NCI-H2171 treated with DMSO at 0.1 percent for 48 hours (cell line): Measurements from ENCODE around the gene FOXL3.
"Not testable (repeated sequence)": the region's sequence is repeated elsewhere in the genome, so short reads cannot be mapped to it uniquely, and the experiment has no call there.

Experiments
- DNase-seq: peaks from one replicate; lab custom pipeline; 2025; lab: John Stamatoyannopoulos, UW

FOXL3 gene

DNA sequence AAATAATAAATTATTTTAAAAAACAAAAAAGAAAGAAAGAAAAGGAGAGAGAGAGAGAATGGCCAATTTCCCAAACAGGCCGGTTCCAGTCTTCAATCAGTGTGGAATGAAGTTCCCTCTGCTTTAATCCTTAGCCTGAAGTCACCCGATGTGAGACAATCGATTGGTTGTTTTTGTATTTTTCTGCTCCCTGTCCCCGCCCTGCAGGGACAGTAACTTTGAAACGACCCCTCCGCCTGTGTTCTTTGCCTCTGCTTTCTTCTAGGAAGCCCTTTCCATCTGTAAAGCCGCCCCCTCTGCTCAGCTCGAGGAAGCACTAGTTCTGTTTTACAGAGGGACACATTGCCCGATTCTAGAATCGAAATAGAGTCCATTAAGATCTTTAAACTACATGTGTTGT, 33.4 kb downstream of the FOXL3 start:
- no peak for DNase-seq

DNA sequence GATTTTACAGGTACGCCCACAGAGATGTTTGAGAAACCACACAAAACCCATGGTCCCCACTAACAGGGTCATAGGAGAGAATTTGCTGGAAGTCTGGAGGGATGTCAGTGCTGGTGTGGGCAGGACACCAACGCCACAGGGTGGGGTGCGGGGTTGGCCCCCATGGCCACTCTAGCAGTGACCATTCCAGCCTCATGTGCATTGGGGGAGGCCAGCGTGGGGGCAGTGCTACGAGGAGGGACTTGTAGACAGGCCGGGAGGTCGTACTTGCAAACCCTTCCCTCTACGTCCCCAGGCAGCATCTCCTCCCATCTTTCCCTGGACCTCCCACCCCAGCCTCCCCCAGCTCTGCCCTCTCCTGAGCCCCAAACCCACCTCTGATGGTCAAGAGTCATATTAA, 34.0 kb downstream of the FOXL3 start:
- no peak for DNase-seq

DNA sequence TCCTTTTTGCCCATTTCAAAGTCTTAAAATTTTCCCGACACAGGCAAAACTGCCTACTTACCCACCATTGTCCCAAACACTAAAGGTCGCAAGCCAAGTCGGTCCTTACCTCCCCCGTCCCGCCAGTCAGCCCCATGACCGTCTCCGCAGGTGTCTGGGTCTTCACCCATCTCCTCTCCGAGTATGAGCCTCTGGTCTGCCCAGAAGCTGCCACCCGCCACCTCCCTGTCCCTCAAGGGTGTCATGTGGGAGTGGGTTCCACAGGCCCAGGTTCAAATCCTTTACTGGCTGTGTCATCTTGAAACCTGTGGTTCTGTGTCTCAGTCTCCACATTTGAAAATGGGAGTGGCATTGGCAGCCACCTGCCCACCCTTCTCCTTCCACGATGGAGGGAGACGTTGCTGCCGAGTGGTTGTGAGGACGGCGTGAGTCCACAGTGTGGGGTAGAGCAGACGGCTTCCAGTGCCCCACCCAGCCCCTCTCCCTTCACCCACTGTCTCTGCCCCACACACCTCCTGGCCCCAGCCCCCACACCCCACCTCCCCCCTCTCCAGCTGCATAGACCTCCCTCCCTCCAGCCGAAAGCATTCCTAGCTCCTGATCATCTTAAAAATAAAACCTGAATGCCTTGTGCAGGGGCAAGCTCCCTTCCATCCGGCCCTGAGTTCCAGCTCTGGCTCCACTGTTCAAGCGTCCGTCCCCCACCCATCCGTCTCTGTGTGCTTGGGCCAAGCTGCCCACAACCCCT, 35.3 kb downstream of the FOXL3 start:
- DNase-seq, result no peak

DNA sequence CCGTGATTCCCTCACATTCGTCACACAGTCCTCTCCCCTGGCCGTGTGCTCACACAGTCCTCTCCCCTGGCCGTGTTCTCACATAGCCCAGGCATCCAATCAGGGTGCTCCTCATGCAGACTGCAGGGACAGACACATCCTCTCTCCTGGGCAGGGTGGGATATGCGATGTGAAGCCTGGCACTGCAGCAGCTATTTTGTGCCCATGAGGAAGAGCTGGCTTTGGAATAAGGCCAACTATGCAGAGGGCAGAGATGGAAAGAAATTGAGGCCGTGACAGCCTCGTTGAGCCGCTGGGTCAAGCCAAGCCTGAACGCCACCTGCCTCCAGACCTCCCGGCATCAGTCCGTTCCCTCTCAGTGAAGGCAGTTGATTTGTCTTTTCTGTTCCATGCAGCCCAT, 35.8 kb downstream of the FOXL3 start:
- no peak for DNase-seq

DNA sequence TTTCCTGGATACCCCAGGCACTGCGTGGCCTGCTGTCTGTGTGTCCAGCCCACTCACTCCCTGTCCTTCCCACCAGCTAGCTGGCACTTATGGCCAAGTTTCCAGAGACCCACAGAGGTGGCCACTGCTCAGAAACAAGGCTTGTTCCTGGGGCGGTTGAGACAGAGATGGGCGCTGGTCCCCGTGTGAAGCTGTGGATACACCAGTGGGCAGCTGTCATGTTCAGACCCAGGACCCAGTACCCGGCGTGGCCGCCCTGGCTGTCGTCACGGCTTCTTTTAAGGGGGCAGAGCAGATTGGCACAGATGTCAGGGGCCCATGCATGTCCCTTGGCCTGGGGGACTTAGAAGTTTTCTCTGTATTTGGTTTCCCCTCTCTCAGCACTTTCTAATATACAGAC, 36.3 kb downstream of the FOXL3 start:
- DNase-seq, result no peak

DNA sequence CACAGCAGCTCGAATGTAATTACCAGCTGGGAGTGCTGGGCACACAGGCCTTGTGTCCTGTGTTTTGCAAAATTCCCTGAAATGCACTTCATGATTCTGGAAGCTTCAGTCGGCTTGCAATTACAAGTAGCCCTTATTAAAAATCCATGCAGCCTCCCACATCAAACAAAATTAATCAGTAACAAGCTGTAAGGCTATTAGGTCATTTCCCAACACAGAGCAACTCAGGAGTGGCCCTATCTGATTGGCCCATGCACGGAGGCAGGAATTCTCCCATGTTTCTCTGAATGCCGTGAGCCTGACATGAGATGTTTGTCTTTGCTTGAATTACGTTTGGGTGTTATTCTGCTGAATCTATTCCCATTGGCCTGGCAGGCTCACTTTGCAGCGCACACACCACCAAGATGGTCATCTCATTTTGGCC, 36.9 kb downstream of the FOXL3 start:
- no peak for DNase-seq

DNA sequence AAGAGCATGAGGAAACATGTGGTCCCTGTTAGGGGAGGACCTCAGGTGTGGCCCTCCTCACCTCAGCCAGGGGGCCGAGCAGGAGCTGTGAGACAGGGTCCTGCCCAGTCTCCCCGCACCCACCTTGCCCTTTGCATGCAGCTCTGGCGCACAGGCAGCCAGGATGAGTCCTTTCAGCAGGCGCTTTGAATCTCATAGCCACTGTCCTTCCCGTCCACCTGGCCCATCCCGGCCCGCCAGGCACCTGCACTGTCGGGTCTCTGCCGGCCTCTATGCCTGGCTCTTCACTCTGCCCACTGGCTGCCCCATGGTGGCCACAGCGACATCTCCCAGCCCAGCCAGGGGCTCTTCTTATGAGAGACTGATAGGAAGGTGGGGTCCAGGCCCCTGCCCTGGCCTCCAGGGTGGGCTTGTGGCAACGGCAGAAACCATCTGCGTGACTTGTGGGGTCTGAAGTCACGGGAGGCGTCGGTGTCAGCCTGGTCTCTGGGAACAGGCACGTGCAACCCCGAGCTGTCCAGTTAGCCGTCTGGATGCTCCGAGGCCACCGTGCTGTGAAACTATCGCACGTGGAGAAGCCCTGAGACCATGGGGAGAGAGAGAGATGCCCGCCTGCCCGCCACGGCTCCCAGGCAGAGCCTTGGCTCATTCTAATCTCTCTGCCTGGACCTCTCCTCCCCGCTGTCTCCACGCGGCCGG, 37.4 kb downstream of the FOXL3 start:
- no peak for DNase-seq

DNA sequence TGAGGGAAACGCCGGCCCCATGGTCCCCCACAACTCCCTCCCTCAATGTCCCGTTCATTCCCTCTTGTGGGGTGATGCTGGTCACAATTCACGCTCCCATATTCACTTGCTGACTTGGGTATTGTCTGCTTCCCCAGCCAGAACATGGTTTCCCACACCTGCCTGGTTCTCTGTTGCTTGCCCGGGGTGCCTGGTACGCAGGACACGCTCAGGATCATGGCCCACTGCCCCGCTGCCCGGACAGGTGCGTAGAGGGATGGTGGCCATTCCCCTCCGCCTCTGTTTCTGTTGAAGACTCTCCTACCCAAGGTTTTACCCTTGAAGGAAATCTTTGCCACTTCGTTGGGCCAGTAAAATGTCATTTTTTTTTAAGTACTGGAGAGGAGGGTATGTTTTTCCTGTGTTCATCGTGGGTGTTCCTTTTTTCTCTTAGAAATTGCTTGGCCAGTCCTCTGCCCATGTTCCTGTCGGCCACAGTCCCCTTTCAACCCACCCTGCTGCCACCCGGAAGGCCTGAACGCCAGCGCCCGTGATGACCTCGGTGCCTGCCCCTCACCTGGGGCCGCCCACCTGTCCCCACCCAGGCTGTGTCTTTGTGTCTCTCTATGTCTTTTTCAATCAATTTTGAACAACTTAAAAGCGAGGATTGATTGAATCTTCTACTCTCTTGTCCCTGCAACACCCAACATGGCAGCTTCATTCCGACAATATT, 38.2 kb downstream of the FOXL3 start:
- no peak for DNase-seq

DNA sequence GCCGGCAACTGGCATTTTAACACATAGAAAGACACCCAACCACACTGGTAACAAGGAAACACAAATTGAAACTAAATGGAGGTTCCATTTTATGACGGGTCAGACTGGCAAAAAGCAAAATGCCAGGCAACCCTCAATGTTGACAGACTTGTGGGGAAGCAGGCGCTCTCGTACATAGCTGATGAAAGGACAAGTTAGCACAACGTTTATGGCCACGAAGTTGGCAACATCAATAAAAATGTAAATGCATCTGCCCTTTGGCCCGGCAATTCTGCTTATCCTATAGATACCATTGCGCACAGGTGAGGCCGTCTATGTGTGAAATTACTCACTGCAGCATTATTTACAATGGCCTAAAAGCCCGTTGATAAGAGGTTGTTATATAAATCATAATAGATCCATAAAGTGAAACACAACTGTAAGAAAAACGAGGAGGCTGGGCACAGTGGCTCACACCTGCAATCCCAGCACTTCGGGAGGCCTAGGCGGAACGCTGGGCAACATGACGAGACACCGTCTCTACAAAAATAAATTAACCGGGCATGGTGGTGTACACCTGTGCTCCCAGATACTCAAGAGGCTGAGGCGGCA, 39.8 kb downstream of the FOXL3 start:
- no peak for DNase-seq

DNA sequence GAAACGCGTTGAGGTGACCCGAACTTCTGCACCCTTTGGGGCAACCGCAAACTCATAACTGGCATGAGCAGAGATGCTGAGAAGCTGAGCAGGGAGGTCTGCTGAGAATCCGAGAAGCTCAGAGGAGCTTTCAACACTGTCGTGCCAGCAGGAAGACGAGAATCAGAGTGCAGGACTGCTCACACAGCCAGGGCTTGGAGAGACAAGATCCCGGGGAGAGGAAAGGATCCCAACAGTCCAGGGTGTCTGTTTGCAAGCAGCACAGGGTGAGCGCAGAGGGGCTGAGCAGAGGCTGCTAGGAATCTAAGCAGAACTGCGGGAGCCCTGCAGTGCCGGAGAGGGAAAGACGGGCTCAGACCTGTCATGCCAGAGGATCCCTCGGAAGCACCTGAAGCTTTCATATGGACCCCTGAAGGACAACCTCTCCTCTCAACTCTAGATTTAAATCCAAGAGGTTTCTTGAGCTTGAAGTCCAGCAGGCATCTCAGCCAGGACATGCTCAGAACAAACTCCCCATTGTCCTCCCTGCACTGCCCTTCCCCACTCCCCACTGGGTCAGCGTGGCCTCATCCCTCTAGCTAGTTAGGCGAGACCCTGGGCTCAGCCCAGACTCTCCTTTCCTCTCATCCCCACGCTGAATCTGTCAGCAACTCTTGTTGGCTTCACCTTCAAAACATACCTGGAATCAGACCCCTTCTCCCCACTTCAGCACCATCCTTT, 40.7 kb downstream of the FOXL3 start:
- DNase-seq, result no peak

DNA sequence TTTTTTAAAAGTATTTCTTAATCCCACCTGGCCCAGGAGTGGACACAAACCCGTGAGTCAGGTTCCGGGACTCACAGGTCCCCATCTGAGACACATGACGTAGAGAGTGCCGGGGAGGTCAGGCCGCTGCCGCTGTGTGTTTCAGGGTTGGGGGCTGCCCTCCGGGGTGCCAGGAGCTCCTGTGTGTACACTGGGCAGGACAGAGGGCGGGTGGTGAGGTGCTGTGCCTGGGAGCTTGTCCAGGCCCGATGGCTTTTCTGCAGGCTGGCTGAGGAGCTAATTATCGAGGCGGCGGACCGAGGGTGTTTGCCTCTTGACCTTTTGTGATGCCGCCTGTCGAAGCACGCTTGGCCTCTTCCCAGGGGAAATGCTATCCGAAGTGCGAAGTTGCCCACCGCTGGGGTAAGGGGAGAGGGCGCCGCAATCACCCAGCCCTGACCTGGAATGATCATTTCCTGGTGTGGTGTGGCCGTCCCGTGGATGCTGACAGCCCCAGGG, 42.1 kb downstream of the FOXL3 start:
- no peak for DNase-seq

DNA sequence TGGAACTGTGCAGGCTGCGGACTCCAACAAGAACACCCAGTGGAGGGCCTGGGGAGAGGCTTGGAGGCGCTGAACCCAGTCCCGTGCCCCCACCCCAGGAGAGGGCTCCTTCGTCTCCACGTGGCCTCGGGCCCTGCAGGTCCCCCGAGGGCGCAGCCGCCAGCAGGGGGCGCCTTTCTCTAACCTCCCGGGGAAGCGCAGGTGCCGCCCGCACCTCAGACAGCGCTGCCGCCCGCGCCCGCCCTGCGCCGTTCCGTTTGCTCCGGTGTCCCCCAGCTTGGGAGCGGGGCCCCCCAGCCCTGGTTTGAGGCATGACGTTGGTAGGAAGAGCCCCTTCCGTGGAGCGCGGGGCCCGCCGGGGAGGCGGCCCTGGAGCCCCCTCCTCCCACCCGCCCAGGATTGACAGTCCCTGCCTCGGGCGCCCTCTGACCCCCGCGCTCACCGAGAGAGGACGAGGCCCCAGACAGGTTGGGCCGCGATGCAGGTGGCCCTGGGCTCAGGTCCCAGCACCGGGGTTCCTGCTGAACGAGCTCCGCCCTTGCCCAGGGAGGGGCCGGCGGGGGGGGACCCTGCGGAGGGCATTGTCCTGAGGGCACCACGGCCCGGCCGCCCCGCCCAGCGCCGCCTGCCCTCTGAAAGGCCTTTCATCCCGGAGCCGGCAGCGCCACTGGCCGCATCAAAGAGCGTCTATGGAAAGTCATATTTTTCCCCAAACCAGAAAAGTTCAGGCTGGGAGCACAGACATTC, 42.8 kb downstream of the FOXL3 start:
- DNase-seq, result peak; percentile 70

DNA sequence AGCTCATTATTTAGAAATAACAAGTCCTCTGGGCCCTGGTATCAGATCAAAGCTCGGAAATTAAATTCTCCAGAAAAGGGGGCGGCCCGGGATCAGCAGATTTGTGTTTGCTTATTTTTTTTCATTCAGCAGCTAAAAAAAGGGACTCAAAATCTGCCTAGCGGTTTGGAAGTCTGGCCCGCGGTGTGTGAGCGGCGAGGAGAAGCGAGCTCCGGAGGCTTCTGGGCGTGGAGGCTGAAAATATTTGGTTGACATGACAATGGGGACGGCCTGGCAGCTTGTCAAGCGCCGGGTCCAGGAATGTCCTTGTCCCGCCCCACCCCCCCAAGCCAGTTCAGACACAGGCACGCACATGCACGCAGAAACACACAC, 43.4 kb downstream of the FOXL3 start:
- peak; percentile 35 for DNase-seq

DNA sequence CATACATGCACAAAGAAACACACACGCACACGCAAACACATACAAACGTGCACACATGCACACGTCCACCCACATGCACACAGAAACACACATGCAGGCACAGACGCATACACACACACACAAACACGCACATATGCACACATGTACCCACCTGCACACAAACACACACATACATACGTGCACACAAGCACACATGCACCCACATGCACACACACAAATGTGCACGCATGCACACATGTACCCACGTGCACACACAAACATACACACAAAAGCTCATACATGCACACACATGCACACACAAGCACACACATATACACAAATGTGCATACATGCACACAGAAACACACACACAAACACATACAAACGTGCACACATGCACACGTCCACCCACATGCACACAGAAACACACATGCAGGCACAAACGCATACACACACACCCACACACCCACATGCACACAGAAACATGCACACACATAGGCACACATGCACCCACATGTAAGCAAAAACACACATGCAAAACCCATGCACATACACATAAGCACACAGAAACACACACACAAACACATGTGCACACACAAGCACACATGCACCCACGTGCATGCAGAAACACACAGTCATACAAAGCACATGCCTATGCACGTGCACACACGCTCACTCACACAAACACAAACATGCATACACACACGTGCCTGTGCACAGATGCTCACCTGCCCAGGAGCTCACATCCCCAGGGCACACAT, 44.8 kb downstream of the FOXL3 start:
- DNase-seq, result no peak

DNA sequence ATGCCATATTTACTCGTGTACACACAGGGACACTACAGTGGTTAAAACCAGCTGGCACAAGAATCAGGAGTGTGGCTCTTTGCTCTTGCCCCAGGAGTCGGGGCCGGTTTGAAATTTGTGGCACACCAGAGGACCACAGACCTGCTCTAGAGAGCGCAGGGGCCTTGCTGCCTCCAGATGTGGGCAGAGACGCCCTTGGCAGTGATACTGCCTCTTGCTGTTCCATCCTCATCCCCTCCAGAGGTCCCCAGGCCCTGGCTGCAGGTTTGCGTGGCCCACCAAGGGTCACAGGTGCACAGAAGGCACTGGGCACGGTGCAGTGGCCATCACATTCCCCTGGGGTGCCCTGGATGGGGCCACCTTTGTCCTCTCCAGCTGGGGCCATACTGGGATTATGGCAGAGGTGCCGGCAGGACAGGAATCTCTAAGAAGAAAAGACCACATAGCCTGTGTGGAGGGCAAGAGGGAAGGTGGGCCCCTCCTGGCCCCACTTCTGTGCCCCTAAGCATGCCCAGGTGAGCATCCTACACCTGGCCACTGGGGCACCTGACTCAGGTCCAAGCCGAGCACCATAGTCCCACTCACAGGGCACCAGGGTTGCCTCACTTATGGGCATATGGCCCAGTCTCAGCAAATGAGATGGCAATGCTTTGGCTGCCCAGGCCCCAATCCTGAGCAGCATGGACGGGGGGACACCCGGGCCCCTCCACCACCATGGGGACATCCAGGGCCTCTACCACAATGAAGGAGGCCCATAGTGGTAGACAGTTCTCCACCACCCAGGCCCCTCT, 45.6 kb downstream of the FOXL3 start:
- no peak for DNase-seq

DNA sequence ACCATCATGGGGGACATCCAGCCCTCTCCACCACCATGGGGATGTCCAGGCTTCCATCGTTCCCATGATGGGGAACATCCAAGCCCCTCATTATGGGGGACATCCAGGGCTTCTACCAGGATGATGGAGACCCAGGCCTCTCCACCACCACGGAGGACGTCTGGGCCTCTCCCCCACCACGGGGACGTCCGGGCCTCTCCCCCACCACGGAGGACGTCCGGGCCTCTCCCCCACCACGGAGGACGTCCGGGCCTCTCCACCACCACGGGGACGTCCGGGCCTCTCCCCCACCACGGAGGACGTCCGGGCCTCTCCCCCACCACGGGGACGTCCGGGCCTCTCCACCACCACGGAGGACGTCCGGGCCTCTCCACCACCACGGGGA, 46.2 kb downstream of the FOXL3 start:
- DNase-seq, result not testable (repeated sequence)

DNA sequence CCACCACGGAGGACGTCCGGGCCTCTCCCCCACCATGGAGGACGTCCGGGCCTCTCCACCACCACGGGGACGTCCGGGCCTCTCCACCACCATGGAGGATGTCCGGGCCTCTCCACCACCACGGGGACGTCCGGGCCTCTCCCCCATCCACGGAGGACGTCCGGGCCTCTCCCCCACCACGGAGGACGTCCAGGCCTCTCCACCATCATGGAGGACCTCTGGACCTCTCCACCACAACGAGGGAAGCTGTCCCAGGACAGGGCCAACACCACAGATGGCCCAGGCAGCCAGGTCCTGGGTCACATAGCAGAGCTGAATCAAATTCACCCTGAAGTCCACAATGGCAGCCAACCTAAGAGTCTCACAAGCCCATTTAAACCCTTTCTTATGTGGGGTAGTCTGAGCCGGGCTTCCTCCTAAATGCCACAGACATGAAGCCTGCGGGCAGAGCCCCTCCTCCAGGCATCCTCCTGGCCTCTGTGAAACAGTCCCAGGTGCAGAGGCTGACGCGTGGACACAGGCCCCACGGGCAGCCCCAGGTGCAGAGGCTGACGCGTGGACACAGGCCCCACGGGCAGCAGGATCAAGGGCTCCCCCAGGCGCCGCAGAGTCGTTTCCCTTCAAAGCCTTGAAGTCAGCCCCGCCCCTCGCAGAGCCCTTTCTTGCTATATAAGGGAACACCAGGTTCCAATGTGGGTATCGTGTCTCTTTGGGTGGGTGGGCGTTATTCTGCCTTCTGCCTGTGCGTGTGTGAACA, 47.0 kb downstream of the FOXL3 start:
- DNase-seq, result no peak

DNA sequence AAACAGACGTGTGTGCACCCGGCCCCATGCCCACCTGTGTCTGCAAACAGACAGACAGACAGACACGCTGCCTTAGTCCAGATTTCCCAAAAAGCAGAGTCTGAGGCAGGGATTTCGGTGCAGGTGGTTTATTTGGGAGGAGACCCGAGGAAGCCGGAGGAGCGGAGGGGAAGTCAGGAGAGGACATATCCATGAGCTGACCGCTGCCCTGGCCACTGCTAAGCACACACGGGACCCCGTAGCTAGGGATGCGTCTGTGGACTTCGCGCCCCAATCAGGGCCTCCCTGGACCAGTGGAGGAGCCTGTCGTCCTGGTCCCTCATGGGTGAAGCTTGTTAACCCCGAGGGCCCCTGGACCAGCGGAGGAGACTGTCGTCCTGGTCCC, 47.6 kb downstream of the FOXL3 start:
- DNase-seq, result no peak
